Body of pancreas (tissue), 4 donors: ENCODE measurements around the gene SRBD1.

Experiments
- POLR2A ChIP-seq, 3 donors: fragments of 450-650 bp; IDR thresholded peaks; one replicate each; pipeline ENCODE4 v1.6.1; 2016; ENCODE audit warnings: antibody characterized with exemption in 3 of 3, mild to moderate bottlenecking in 2 of 3
- TF ChIP-seq, protein P1 (sequence below), 7 experiments: fragments of 450-650 bp in 4 of 7; fragments of 200-600 bp in 3 of 7; sonication (generic) in 3 of 7; IDR thresholded peaks; one replicate each; pipeline ENCODE4 v1.5.1; 2016 to 2019; ENCODE audit warnings: antibody characterized with exemption in 7 of 7

DNA sequence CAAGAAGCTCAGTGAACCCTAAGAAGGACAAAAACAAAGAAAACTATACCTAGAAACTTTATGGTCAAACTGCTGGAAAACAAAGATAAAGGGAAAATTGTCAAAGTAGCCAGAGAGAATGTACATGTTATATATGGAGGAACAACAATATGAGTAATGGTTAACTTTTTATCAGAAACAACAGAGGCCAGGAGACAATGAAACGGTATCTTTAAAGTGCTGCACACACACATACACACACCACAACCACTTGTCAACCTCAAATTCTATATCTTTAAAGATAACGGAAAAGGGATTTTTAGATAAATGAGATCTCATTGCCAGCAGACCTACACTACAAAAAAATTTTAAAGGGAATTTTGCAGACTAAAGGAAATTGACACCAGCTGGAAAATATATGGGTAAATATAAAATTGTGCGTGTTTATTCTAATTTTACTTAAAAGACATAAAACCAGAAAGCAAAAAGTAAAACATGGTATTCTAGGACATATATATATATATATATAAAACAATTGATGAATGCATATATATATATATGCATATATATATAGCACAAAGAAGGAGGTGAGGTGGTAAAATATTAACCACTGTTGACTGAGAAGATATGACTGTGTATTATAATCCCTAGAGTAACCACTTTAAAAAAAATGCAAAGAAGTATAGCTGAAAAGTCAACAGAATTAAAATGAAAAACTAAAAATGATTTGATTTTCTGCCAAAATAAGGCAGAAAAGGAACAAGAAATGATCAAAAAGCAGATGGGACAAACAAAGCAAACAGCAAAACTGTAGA lies 172.0 kb downstream of the SRBD1 start:
- TF ChIP-seq, protein P1, sequence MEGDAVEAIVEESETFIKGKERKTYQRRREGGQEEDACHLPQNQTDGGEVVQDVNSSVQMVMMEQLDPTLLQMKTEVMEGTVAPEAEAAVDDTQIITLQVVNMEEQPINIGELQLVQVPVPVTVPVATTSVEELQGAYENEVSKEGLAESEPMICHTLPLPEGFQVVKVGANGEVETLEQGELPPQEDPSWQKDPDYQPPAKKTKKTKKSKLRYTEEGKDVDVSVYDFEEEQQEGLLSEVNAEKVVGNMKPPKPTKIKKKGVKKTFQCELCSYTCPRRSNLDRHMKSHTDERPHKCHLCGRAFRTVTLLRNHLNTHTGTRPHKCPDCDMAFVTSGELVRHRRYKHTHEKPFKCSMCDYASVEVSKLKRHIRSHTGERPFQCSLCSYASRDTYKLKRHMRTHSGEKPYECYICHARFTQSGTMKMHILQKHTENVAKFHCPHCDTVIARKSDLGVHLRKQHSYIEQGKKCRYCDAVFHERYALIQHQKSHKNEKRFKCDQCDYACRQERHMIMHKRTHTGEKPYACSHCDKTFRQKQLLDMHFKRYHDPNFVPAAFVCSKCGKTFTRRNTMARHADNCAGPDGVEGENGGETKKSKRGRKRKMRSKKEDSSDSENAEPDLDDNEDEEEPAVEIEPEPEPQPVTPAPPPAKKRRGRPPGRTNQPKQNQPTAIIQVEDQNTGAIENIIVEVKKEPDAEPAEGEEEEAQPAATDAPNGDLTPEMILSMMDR (IDR thresholded peaks at IDR 0.05): no peak
- no peak for TF ChIP-seq POLR2A (IDR thresholded peaks at IDR 0.05)
